ENCODE measurements around the gene TLN1. TPM values are rescaled to one million over a fixed set of nuclear protein-coding genes. Genes with fewer than 3 reads are reported as not detected.

The TLN1 gene
- total and polyA plus RNA-seq, 10 of the 15 experiments (the other 5 are each of a cell fraction or from before 2014, with no cell fraction given): 11.6 to 305 (median 71.9) TPM

DNA sequence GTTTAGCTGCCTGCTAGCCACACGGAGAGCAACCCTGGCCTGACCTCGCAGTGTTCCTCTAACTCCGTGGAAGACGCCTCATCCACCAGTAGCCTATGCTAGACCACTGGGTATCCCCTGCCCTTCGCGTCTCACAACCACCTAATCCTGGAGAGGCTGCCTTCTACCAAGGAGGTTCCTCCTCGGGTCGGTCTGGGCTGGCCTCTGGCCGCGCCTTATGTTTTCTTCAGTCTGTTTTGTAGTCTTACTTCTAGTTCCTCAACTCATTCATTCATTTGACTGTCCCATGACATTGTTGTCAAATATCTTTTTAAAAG lies 40.7 kb downstream of the TLN1 start:
- SMC1A ChIA-PET (ENCODE audit: uncharacterized antibody, unreplicated experiment): interaction anchor here (0.6 to 1.4 kb wide), 10 partner anchors 8 to 1394 kb away, joined by 3 to 4 read pairs (median 4); no protein-coding TSS in a partner anchor
- WGBS (ENCODE audit: insufficient coverage, insufficient replicate concordance, low lambda C conversion rate, missing lambda C conversion rate): 40% methylated on average over 10 of the region's 10 CpGs
- in situ Hi-C loops (cut with MboI): no loop called here
- intact Hi-C loops (cut with micrococcal nuclease; ENCODE audit: unreplicated experiment): no loop called here
- no peaks in the 10 kb centered on the region for H3K9me3 ChIP-seq (replicated peaks; ENCODE audit: control insufficient read depth, insufficient read depth, low read length)
- H3K9ac ChIP-seq (ENCODE audit: control insufficient read depth, insufficient read depth, low read length): peak overlapping the region; percentile 53; the same call in 1 of the 2 replicates
- H3K79me2 ChIP-seq (ENCODE audit: control insufficient read depth, insufficient read depth, low read length): no peaks in the 10 kb centered on the region; the same call in 1 of the 2 replicates
- RAD21 ChIA-PET (ENCODE audit: unreplicated experiment): interaction anchor here (1.2 to 2.0 kb wide), 4 partner anchors 21 to 88 kb away, joined by 3 to 7 read pairs (median 4); no protein-coding TSS in a partner anchor
- no peak overlapping the region for H3K27ac ChIP-seq (ENCODE audit: control insufficient read depth, insufficient read depth)
- no peaks in the 10 kb centered on the region for H3K27me3 ChIP-seq (replicated peaks in 1 of 2; ENCODE audit: control insufficient read depth in 2 of 2, insufficient read depth in 2 of 2, low read length in 1 of 2)
- CTCF ChIA-PET: interaction anchor here (1.4 to 15.2 kb wide), 4 partner anchors 30 to 99 kb away, joined by 3 to 227 read pairs (median 10); partner anchors contain the start of genes ARHGEF39, CCDC107 and RMRP
- H3K36me3 ChIP-seq (ENCODE audit: control insufficient read depth in 2 of 2, insufficient read depth in 2 of 2, low read length in 1 of 2): peaks cover 5 to 6% of the 10 kb centered on the region in 2 experiments; a peak in 2 of 4 replicates
- no TSS peak for BruUV-seq (replicated peaks)
- POLR2A ChIA-PET: interaction anchor here (1.1 to 2.7 kb wide), 5 partner anchors 10 to 72 kb away, joined by 3 to 13 read pairs (median 5); partner anchors contain the start of genes CREB3 and TLN1
- peak overlapping the region; percentile 62 for H2AFZ ChIP-seq (ENCODE audit: control insufficient read depth, low read depth, low read length)
- peaks cover 3% of the 10 kb centered on the region; the same call in 1 of the 2 replicates for H3K4me1 ChIP-seq (ENCODE audit: control insufficient read depth, insufficient read depth, low read length)
- H3K4me2 ChIP-seq (ENCODE audit: control insufficient read depth, insufficient read depth): peak overlapping the region; percentile 90
- ATAC-seq (no peak; the same call in 1 of the 3 replicates), DNase-seq (ENCODE audit: low read depth, low spot score) (no peak), FAIRE-seq (no peak)
- TF ChIP-seq ZBTB4 (CRISPR knock-in tag; IDR thresholded peaks at IDR 0.05) (no peak), BCL3 (IDR thresholded peaks at IDR 0.05; ENCODE audit: borderline replicate concordance, insufficient read depth, low read depth, low read length, poor library complexity, severe bottlenecking) (no peak), ZNF274 (IDR thresholded peaks at IDR 0.05; ENCODE audit: insufficient read depth, insufficient read length) (no peak)
- peak overlapping the region; percentile 87; the same call in 1 of the 2 replicates for H3K4me3 ChIP-seq
- no peaks in the 10 kb centered on the region for H4K20me1 ChIP-seq (ENCODE audit: control insufficient read depth, insufficient read depth)
